HepG2 (cell line): ENCODE results near the gene HSPA1A. TPM values are rescaled to one million over a fixed set of nuclear protein-coding genes. Genes with fewer than 3 reads are reported as not detected.

Experiments used
- ADNP ChIP-seq: sonication (generic); formaldehyde crosslinking; IDR thresholded peaks from 2 replicates; pipeline ENCODE4 v1.4.0; 2020; ENCODE audit warnings: missing genetic modification reagents
- ATF7-NPFF ChIP-seq: sonication (generic); formaldehyde crosslinking; IDR thresholded peaks from 2 replicates; pipeline ENCODE4 v1.8.1; 2023; ENCODE audit warnings: mild to moderate bottlenecking, low read depth, missing genetic modification reagents, moderate library complexity
- CREBL2 ChIP-seq: sonication (generic); formaldehyde crosslinking; IDR thresholded peaks from 2 replicates; pipeline ENCODE4 v1.8.1; 2023; ENCODE audit warnings: missing genetic modification reagents, mild to moderate bottlenecking, borderline replicate concordance
- GPN1 ChIP-seq: sonication (generic); formaldehyde crosslinking; IDR thresholded peaks from 2 replicates; pipeline ENCODE4 v1.5.1; 2020; ENCODE audit warnings: missing genetic modification reagents, borderline replicate concordance
- HOMEZ ChIP-seq: IDR thresholded peaks from 2 replicates; pipeline ENCODE4 v1.6.1; 2016; ENCODE audit warnings: low read depth
- HOXA3 ChIP-seq: sonication (generic); formaldehyde crosslinking; IDR thresholded peaks from 2 replicates; pipeline ENCODE4 v1.5.0; 2020; ENCODE audit warnings: missing genetic modification reagents
- IKZF5 ChIP-seq: IDR thresholded peaks from 2 replicates; pipeline ENCODE4 v1.6.1; 2018; ENCODE audit warnings: missing genetic modification reagents, mild to moderate bottlenecking, missing compliant biosample characterization
- MED13 ChIP-seq: sonication (generic); formaldehyde crosslinking; IDR thresholded peaks from 2 replicates; pipeline ENCODE4 v1.5.0; 2020; ENCODE audit warnings: missing genetic modification reagents
- MXD4 ChIP-seq: IDR thresholded peaks from 2 replicates; pipeline ENCODE4 v1.6.1; 2016; ENCODE audit warnings: mild to moderate bottlenecking, missing biosample characterization, missing genetic modification reagents
- NCOA2 ChIP-seq: sonication (generic); formaldehyde crosslinking; IDR thresholded peaks from 2 replicates; pipeline ENCODE4 v1.8.0; 2022; ENCODE audit warnings: inconsistent platforms
- SMAD1 ChIP-seq: sonication (generic); formaldehyde crosslinking; IDR thresholded peaks from 2 replicates; pipeline ENCODE4 v1.4.0; 2020; ENCODE audit warnings: missing genetic modification reagents, low read depth, mild to moderate bottlenecking, borderline replicate concordance
- SOX13 ChIP-seq, 3 experiments: fragments of 450-650 bp in 1 of 3; sonication (generic) in 1 of 3; formaldehyde crosslinking in 1 of 3; IDR thresholded peaks in 2 of 3; conservative IDR thresholded peaks in 1 of 3; 2 replicates each; pipeline versions ENCODE4 v1.5.0 to v1.6.1; 2016 to 2020; ENCODE audit warnings: antibody characterized with exemption in 1 of 3, mild to moderate bottlenecking in 1 of 3, missing compliant biosample characterization in 1 of 3, missing genetic modification reagents in 1 of 3, moderate library complexity in 1 of 3
- ZBTB3 ChIP-seq: sonication (generic); formaldehyde crosslinking; IDR thresholded peaks from 2 replicates; pipeline ENCODE4 v1.4.0; 2020; ENCODE audit warnings: low read depth, mild to moderate bottlenecking, moderate library complexity, missing genetic modification reagents, borderline replicate concordance
- ZFP36L2 ChIP-seq: sonication (generic); formaldehyde crosslinking; IDR thresholded peaks from 2 replicates; pipeline ENCODE4 v1.4.0; 2020; ENCODE audit warnings: missing genetic modification reagents
- ZKSCAN1 ChIP-seq: fragments of 150-350 bp; IDR thresholded peaks from 2 replicates; pipeline ENCODE4 v1.6.1; 2014; ENCODE audit warnings: low read length
- ZNF326 ChIP-seq: sonication (generic); formaldehyde crosslinking; IDR thresholded peaks from 2 replicates; pipeline ENCODE4 v1.4.0; 2020; ENCODE audit warnings: missing genetic modification reagents, borderline replicate concordance
- ZNF839 ChIP-seq: sonication (generic); formaldehyde crosslinking; IDR thresholded peaks from 2 replicates; pipeline ENCODE4 v1.4.0; 2020; ENCODE audit warnings: missing genetic modification reagents, mild to moderate bottlenecking, borderline replicate concordance
- ZSCAN21 ChIP-seq: sonication (generic); formaldehyde crosslinking; IDR thresholded peaks from 2 replicates; pipeline ENCODE4 v1.8.0; 2022; ENCODE audit warnings: mild to moderate bottlenecking, missing genetic modification reagents, moderate library complexity, borderline replicate concordance
- ZUFSP ChIP-seq: sonication (generic); formaldehyde crosslinking; IDR thresholded peaks from 2 replicates; pipeline ENCODE4 v1.9.0; 2021; ENCODE audit warnings: missing genetic modification reagents, mild to moderate bottlenecking, borderline replicate concordance
- polyA plus RNA-seq, 8 experiments: library from polyadenylated mRNA; depleted of rRNA in 3 of 8; stranded (reverse) in 7 of 8; unstranded in 1 of 8; fragments of >200 nt; fragmentation: Illumina TruSeq in 4 of 8; extraction: Trizol in 4 of 8; gene quantifications; 2 replicates each; pipeline versions ENCODE4 v1.2.1 to v1.2.3, GENCODE V29; 2011 to 2016; ENCODE audit warnings: low read depth in 4 of 8, missing spikeins in 1 of 8, mixed read lengths in 1 of 8; ENCODE audit not compliant: insufficient read depth in 1 of 8
- total RNA-seq, 5 experiments: library from RNA; depleted of rRNA; stranded (reverse); fragments of >200 nt; fragmentation: Illumina TruSeq; extraction: Trizol; gene quantifications; 2 replicates each; pipeline ENCODE4 v1.2.3, GENCODE V29; 2016; ENCODE audit warnings: low read depth in 1 of 5
- TF ChIP-seq, protein P1 (sequence below): sonication (generic); formaldehyde crosslinking; IDR thresholded peaks from 2 replicates; pipeline ENCODE4 v1.4.0; 2020; ENCODE audit warnings: low read depth, missing genetic modification reagents

HSPA1A gene
- total and polyA plus RNA-seq, 2 of the 13 experiments (the other 11 are each of a cell fraction or from before 2014, with no cell fraction given), result 44.5 to 85.0 TPM

GRCh38 chr6:31795616-31796298, 19.6 kb upstream of the HSPA1A start, which contains the start of gene VARS1 (continued):
- TF ChIP-seq NCOA2 (CRISPR knock-in tag) (no peak; the same call in 1 of the 2 replicates), IKZF5 (CRISPR knock-in tag) (no peak; the same call in none of the 2 replicates), ZBTB3 (CRISPR knock-in tag) (peak; percentile 84; the same call in 1 of the 2 replicates), MXD4 (CRISPR knock-in tag) (peak; percentile 100), SOX13 (IDR thresholded peaks at IDR 0.05) (no peak), SOX13 (CRISPR knock-in tag; conservative IDR thresholded peaks at IDR 0.05 in 1 of 2, IDR thresholded peaks at IDR 0.05 in 1 of 2) (peak in 1 of 2 experiments; percentile 34; a peak in 2 of 4 replicates), GPN1 (CRISPR knock-in tag) (no peak; the same call in 1 of the 2 replicates), ATF7-NPFF (CRISPR knock-in tag) (peak; percentile 89), ZUFSP (CRISPR knock-in tag) (no peak), HOXA3 (CRISPR knock-in tag) (peak; percentile 93), ZFP36L2 (CRISPR knock-in tag) (no peak), HOMEZ (CRISPR knock-in tag) (peak; percentile 33; the same call in 1 of the 2 replicates), ZKSCAN1 (no peak), CREBL2 (no peak), ZNF839 (CRISPR knock-in tag) (0 out of 2 replicates have a peak, but pooled peaks have one; percentile 28), MED13 (no peak; the same call in 1 of the 2 replicates), ADNP (CRISPR knock-in tag) (peak; percentile 78), ZNF326 (no peak), ZSCAN21 (CRISPR knock-in tag) (peak; percentile 86; the same call in 1 of the 2 replicates), SMAD1 (peak; percentile 60; the same call in 1 of the 2 replicates)
- TF ChIP-seq, protein P1, sequence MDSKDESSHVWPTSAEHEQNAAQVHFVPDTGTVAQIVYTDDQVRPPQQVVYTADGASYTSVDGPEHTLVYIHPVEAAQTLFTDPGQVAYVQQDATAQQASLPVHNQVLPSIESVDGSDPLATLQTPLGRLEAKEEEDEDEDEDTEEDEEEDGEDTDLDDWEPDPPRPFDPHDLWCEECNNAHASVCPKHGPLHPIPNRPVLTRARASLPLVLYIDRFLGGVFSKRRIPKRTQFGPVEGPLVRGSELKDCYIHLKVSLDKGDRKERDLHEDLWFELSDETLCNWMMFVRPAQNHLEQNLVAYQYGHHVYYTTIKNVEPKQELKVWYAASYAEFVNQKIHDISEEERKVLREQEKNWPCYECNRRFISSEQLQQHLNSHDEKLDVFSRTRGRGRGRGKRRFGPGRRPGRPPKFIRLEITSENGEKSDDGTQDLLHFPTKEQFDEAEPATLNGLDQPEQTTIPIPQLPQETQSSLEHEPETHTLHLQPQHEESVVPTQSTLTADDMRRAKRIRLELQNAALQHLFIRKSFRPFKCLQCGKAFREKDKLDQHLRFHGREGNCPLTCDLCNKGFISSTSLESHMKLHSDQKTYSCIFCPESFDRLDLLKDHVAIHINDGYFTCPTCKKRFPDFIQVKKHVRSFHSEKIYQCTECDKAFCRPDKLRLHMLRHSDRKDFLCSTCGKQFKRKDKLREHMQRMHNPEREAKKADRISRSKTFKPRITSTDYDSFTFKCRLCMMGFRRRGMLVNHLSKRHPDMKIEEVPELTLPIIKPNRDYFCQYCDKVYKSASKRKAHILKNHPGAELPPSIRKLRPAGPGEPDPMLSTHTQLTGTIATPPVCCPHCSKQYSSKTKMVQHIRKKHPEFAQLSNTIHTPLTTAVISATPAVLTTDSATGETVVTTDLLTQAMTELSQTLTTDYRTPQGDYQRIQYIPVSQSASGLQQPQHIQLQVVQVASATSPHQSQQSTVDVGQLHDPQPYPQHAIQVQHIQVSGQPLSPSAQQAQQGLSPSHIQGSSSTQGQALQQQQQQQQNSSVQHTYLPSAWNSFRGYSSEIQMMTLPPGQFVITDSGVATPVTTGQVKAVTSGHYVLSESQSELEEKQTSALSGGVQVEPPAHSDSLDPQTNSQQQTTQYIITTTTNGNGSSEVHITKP, result peak; percentile 65; the same call in 1 of the 2 replicates
